Fibroblast of lung (primary cell): ENCODE results near the gene MIOS. TPM values are rescaled to one million over a fixed set of nuclear protein-coding genes. Genes with fewer than 3 reads are reported as not detected.

ENCODE experiments used
- DNase-seq, 2 donors: peaks; one replicate each; pipeline versions ENCODE4 v3.0.0 to v3.0.0-alpha.2; 2010; ENCODE audit warnings: low read depth in 2 of 2
- H2AFZ ChIP-seq: 2 replicates; pipeline ENCODE4 v1.5.1; 2012; ENCODE audit warnings: low read length, control low read depth, inconsistent platforms
- H3K27ac ChIP-seq: 2 replicates; pipeline ENCODE4 v1.5.1; 2011; ENCODE audit warnings: low read length, control low read depth; ENCODE audit not compliant: insufficient read depth
- H3K27me3 ChIP-seq: 2 replicates; pipeline ENCODE4 v1.5.1; 2011; ENCODE audit warnings: mild to moderate bottlenecking, low read length; ENCODE audit not compliant: control insufficient read depth, insufficient read depth
- H3K36me3 ChIP-seq: 2 replicates; pipeline ENCODE4 v1.5.1; 2011; ENCODE audit warnings: low read length; ENCODE audit not compliant: control insufficient read depth, insufficient read depth
- H3K4me1 ChIP-seq: 2 replicates; pipeline ENCODE4 v1.5.1; 2011; ENCODE audit warnings: low read length; ENCODE audit not compliant: control insufficient read depth, insufficient read depth; ENCODE audit errors: extremely low read depth
- H3K4me2 ChIP-seq: 2 replicates; pipeline ENCODE4 v1.5.1; 2011; ENCODE audit warnings: low read length, control low read depth; ENCODE audit not compliant: insufficient read depth; ENCODE audit errors: extremely low read depth
- H3K4me3 ChIP-seq, 4 experiments: fragments of 200-600 bp in 1 of 4; sonication (generic) in 1 of 4; replicated peaks in 1 of 4; 2 replicates each; pipeline ENCODE4 v1.5.1; 2011 to 2016; ENCODE audit warnings: low read length in 4 of 4, low read depth in 3 of 4, mild to moderate bottlenecking in 3 of 4, control low read depth in 2 of 4, inconsistent platforms in 1 of 4, mixed read lengths in 1 of 4; ENCODE audit not compliant: insufficient read depth in 1 of 4; ENCODE audit errors: control extremely low read depth in 1 of 4
- H3K79me2 ChIP-seq: 2 replicates; pipeline ENCODE4 v1.5.1; 2012; ENCODE audit warnings: mild to moderate bottlenecking, low read length, inconsistent platforms; ENCODE audit not compliant: control insufficient read depth, insufficient read depth
- H3K9ac ChIP-seq: 2 replicates; pipeline ENCODE4 v1.5.1; 2011; ENCODE audit warnings: mild to moderate bottlenecking, low read length, control low read depth; ENCODE audit not compliant: insufficient read depth
- H3K9me3 ChIP-seq: 2 replicates; pipeline ENCODE4 v1.5.1; 2012; ENCODE audit warnings: low read depth, low read length; ENCODE audit not compliant: control insufficient read depth, insufficient read depth
- H4K20me1 ChIP-seq: 2 replicates; pipeline ENCODE4 v1.5.1; 2011; ENCODE audit warnings: low read length; ENCODE audit not compliant: control insufficient read depth, insufficient read depth; ENCODE audit errors: extremely low read depth
- EZH2 ChIP-seq: IDR thresholded peaks from 2 replicates; pipeline ENCODE4 v1.5.1; 2012; ENCODE audit warnings: low read length, control low read depth, mild to moderate bottlenecking; ENCODE audit errors: missing control alignments
- polyA plus RNA-seq, 2 donors: library from polyadenylated mRNA; depleted of rRNA in 1 of 2; stranded (reverse) in 1 of 2; unstranded in 1 of 2; fragments of >200 nt; gene quantifications; 2 replicates each; pipeline ENCODE4 v1.2.1, GENCODE V29; 2011 to 2012; ENCODE audit warnings: missing spikeins in 1 of 2
- total RNA-seq: library from RNA; depleted of rRNA; stranded (reverse); fragments of >200 nt; gene quantifications from 2 replicates; pipeline ENCODE4 v1.2.1, GENCODE V29; 2014
- TF ChIP-seq, protein P1 (sequence below), 2 donors: IDR thresholded peaks in 1 of 2; conservative IDR thresholded peaks in 1 of 2; 1 replicate in 1 of 2; 2 replicates in 1 of 2; pipeline ENCODE4 v1.5.1; 2011 to 2012; ENCODE audit warnings: low read length in 2 of 2, control low read depth in 1 of 2, inconsistent platforms in 1 of 2, low read depth in 1 of 2, mild to moderate bottlenecking in 1 of 2

MIOS gene
- total and polyA plus RNA-seq, 2 donors (not counting 1 experiment from before 2014, with no cell fraction given) = 16.4 to 30.9 TPM

- DNase-seq = no peak
- H3K27ac ChIP-seq = no peak overlapping the region
- TF ChIP-seq EZH2 = no peak
- TF ChIP-seq, protein P1, sequence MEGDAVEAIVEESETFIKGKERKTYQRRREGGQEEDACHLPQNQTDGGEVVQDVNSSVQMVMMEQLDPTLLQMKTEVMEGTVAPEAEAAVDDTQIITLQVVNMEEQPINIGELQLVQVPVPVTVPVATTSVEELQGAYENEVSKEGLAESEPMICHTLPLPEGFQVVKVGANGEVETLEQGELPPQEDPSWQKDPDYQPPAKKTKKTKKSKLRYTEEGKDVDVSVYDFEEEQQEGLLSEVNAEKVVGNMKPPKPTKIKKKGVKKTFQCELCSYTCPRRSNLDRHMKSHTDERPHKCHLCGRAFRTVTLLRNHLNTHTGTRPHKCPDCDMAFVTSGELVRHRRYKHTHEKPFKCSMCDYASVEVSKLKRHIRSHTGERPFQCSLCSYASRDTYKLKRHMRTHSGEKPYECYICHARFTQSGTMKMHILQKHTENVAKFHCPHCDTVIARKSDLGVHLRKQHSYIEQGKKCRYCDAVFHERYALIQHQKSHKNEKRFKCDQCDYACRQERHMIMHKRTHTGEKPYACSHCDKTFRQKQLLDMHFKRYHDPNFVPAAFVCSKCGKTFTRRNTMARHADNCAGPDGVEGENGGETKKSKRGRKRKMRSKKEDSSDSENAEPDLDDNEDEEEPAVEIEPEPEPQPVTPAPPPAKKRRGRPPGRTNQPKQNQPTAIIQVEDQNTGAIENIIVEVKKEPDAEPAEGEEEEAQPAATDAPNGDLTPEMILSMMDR (conservative IDR thresholded peaks at IDR 0.05 in 1 of 2, IDR thresholded peaks at IDR 0.05 in 1 of 2; ENCODE audit: low read depth in 1 of 2, low read length in 2 of 2) = no peak
Observed at GRCh38 chr7:7607010-7607409, 40.3 kb downstream of the MIOS start.

DNA sequence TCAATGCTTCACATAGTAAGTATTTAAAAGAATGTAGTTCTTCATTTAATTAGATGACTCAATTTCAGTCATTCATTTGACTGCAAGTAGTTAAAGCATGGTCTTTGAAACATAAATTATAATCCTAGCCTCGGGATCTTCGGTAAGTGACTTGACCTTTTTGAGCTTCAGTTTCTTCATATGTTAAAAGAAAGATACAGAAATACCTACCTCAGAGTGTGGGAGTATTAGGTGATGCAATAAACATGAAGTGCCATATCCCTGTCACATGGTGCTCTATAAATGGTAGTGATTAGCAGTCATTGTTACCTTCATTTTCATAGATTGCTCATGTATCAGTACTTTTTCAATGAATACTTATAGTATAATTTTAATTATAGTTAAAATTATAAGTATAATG lies 42.6 kb downstream of the MIOS start:
- TF ChIP-seq EZH2 = no peak
- TF ChIP-seq, protein P1 (conservative IDR thresholded peaks at IDR 0.05 in 1 of 2, IDR thresholded peaks at IDR 0.05 in 1 of 2; ENCODE audit: low read depth in 1 of 2, low read length in 2 of 2) = no peak

More at GRCh38 chr7:7607010-7607409, 40.3 kb downstream of the MIOS start:
- Histone ChIP-seq H3K4me2 (no peak overlapping the region), H3K9ac (no peak overlapping the region), H3K4me3 (no peak overlapping the region), H3K9me3 (no peaks in the 10 kb centered on the region), H3K79me2 (no peaks in the 10 kb centered on the region), H3K36me3 (no peaks in the 10 kb centered on the region), H2AFZ (no peak overlapping the region), H3K27me3 (no peaks in the 10 kb centered on the region), H3K4me1 (no peaks in the 10 kb centered on the region), H4K20me1 (no peaks in the 10 kb centered on the region)

DNA sequence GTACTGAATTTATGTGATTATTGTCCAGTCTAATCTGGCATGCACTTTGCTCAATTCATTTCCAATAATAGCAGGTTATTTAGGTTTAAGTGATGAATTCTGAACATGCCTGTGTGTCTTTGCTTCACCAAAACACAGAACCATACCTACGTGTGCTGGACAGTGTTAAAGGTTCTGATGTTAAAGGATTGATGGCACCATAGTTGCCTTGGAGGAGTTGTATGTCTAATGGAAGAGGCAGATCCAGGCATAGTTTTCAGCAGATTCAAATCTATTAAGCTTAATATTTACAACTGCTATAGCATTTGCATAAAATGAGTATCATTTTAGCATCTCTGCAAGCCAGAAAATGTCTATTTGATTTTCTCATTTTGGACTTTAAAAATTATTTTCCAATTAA lies 45.8 kb downstream of the MIOS start:
- H3K9me3 ChIP-seq = no peaks in the 10 kb centered on the region
- H3K4me1 ChIP-seq = no peaks in the 10 kb centered on the region
- H3K36me3 ChIP-seq = no peaks in the 10 kb centered on the region
- DNase-seq = no peak
- no peak overlapping the region for H3K4me3 ChIP-seq
- no peak overlapping the region for H3K4me2 ChIP-seq
- no peak for TF ChIP-seq EZH2
- TF ChIP-seq, protein P1 (conservative IDR thresholded peaks at IDR 0.05 in 1 of 2, IDR thresholded peaks at IDR 0.05 in 1 of 2; ENCODE audit: low read depth in 1 of 2, low read length in 2 of 2) = no peak
- H3K27me3 ChIP-seq = no peaks in the 10 kb centered on the region
- no peaks in the 10 kb centered on the region for H4K20me1 ChIP-seq
- H2AFZ ChIP-seq = no peak overlapping the region
- no peak overlapping the region for H3K9ac ChIP-seq
- H3K27ac ChIP-seq = no peak overlapping the region
- H3K79me2 ChIP-seq = no peaks in the 10 kb centered on the region

More for the DNA sequence above, 42.6 kb downstream of the MIOS start:
- Histone ChIP-seq H3K27me3 (no peaks in the 10 kb centered on the region), H3K36me3 (no peaks in the 10 kb centered on the region), H3K9me3 (no peaks in the 10 kb centered on the region), H2AFZ (no peak overlapping the region), H3K79me2 (no peaks in the 10 kb centered on the region), H3K4me1 (no peaks in the 10 kb centered on the region), H3K4me2 (no peak overlapping the region), H3K27ac (no peak overlapping the region), H4K20me1 (no peaks in the 10 kb centered on the region), H3K9ac (no peak overlapping the region), H3K4me3 (no peak overlapping the region)
- DNase-seq = no peak
